Natural killer cell (primary cell): ENCODE measurements around the gene CGGBP1. TPM values are rescaled to one million over a fixed set of nuclear protein-coding genes. Genes with fewer than 3 reads are reported as not detected.
A peak's percentile ranks its signal among the peaks of the same experiment; 100 is the strongest.

Experiments
- ATAC-seq, 3 donors: fragments of 150-1000 bp in 2 of 3; fragments of 200-7000 bp in 1 of 3; cut with Tn5 transposase; 1 replicate in 1 of 3; 2 replicates in 2 of 3; pipeline ENCODE4 v1.10.0; 2021; ENCODE audit warnings: mild to moderate bottlenecking in 2 of 3, moderate library complexity in 2 of 3
- DNase-seq, 2 donors: peaks; one replicate each; pipeline versions ENCODE4 v3.0.0 to v3.0.0-alpha.2; 2013 to 2021; ENCODE audit warnings: mixed read lengths in 1 of 2
- H3K27ac ChIP-seq: one replicate; pipeline ENCODE4 v1.5.1; 2013; ENCODE audit warnings: mild to moderate bottlenecking, low read length
- H3K27me3 ChIP-seq: one replicate; pipeline ENCODE4 v1.6.1; 2013; ENCODE audit warnings: low read length; ENCODE audit not compliant: control insufficient read depth, insufficient read depth
- H3K36me3 ChIP-seq: one replicate; pipeline ENCODE4 v1.6.1; 2013; ENCODE audit warnings: low read length; ENCODE audit not compliant: control insufficient read depth, insufficient read depth
- H3K4me1 ChIP-seq: one replicate; pipeline ENCODE4 v1.6.1; 2013; ENCODE audit warnings: low read length; ENCODE audit not compliant: control insufficient read depth, insufficient read depth
- H3K4me3 ChIP-seq: one replicate; pipeline ENCODE4 v1.5.1; 2013; ENCODE audit warnings: low read length
- H3K9me3 ChIP-seq: one replicate; pipeline ENCODE4 v1.6.1; 2013; ENCODE audit warnings: low read length; ENCODE audit not compliant: control insufficient read depth, insufficient read depth
- H3K27ac Mint-ChIP-seq, 2 donors: one replicate each; pipeline ENCODE4 v1.8.0; 2022; ENCODE audit warnings: mild to moderate bottlenecking in 2 of 2, mixed read lengths in 2 of 2, moderate library complexity in 1 of 2
- H3K27me3 Mint-ChIP-seq, 2 donors: one replicate each; pipeline ENCODE4 v1.8.0; 2022; ENCODE audit warnings: low read depth in 2 of 2, mixed read lengths in 2 of 2
- H3K36me3 Mint-ChIP-seq: one replicate; pipeline ENCODE4 v1.8.0; 2022; ENCODE audit warnings: mixed read lengths
- H3K4me1 Mint-ChIP-seq, 2 donors: one replicate each; pipeline ENCODE4 v1.8.0; 2022; ENCODE audit warnings: mixed read lengths in 2 of 2
- H3K4me3 Mint-ChIP-seq: one replicate; pipeline ENCODE4 v1.8.0; 2022; ENCODE audit warnings: mild to moderate bottlenecking, moderate library complexity, mixed read lengths
- H3K9me3 Mint-ChIP-seq, 2 donors: one replicate each; pipeline ENCODE4 v1.8.0; 2022; ENCODE audit warnings: mixed read lengths in 2 of 2
- WGBS: methylation state at CpG from one replicate; pipeline ENCODE4 v1.1.7; 2013; ENCODE audit warnings: missing lambda C conversion rate; ENCODE audit not compliant: insufficient coverage; 5-methylcytosine and 5-hydroxymethylcytosine counted together
- intact Hi-C: fragments of 100-400 bp; cut with micrococcal nuclease; formaldehyde crosslinking; loops from one replicate; pipeline ENCODE4 v1.14.2; 2022
- total RNA-seq, 4 donors: library from RNA; stranded (reverse); fragments of 120-200 nt in 1 of 4; gene quantifications; one replicate each; pipeline versions ENCODE4 v1.2.3 to v1.2.4, GENCODE V29; 2013 to 2022
- TF ChIP-seq, protein P1 (sequence below): fragments of 200-600 bp; IDR thresholded peaks from one replicate; pipeline ENCODE4 v1.8.0; 2022; ENCODE audit warnings: antibody characterized with exemption

Gene CGGBP1, protein sequence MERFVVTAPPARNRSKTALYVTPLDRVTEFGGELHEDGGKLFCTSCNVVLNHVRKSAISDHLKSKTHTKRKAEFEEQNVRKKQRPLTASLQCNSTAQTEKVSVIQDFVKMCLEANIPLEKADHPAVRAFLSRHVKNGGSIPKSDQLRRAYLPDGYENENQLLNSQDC
- total RNA-seq, result 100 to 1,000 TPM in 2 of 3 donors, 10 to 100 TPM in 1; 99.8 to 103 (median 101) TPM
- 99.7 TPM for total RNA-seq (2013)

DNA sequence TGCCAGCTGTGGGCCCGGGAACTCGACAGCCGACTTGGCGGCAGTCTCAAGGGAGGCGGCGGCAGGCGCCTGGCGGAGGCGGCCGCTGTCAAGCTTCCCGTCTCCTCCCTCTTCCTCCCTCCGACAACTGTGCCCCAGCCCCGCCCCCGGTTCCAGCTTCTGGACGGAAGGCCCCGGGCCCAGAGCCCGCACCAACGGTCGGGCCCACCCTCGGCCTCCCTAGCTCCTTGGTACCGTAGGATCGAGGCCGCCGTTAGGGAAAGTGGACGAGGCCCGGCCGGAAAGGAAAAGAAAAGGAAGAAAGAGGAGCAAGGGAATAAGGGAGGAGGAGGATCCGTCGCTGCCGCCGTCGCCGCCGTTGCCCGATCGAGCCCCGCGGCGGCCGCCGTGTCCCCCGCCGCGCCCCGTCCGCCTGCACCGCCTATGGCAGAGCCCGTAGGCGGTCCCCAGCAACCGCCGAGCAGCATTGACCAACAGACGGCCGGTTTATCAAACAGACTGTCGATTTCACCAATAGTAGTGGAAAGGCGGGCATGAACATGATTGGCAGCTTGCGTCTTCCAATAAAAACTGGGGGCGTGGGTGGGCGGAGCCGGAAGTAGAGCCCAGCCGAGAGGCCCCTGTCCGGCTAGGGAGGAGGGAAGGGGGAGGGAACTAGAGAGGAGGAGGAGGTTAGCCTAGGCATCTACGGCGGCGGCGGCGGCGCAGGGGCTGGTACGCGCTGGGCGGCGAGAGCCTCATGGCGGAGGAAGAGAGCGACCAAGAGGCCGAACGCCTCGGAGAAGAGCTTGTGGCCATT is at the start of gene CGGBP1, which contains the start of gene ZNF654:
TSS of gene CGGBP1 (minus strand) at position 425 of the 799 bp plus-strand sequence. CDS start 3,029 bp downstream, outside the sequence.
TSS of gene ZNF654 (plus strand) at position 675 of the 799 bp plus-strand sequence. CDS start at position 740, 65 bp downstream.
- peak within 1 kb of the TSS; percentile 99 for H3K4me3 Mint-ChIP-seq
- peaks cover 25% of the 10 kb centered on the region for H3K36me3 ChIP-seq
- H3K27me3 Mint-ChIP-seq, result no peaks in the 10 kb centered on the region
- peaks cover 8% of the 10 kb centered on the region for H3K4me1 ChIP-seq
- peaks cover 19% of the 10 kb centered on the region for H3K36me3 Mint-ChIP-seq
- H3K9me3 ChIP-seq, result no peaks in the 10 kb centered on the region
- peak within 1 kb of the TSS; percentile 98 for H3K4me3 ChIP-seq
- ATAC-seq (peak; percentile 87 to 96 (median 89)), DNase-seq (peak; percentile 98 to 99)
- WGBS, result under 1% methylated on average over 76 of the region's 76 CpGs
- TF ChIP-seq, protein P1, sequence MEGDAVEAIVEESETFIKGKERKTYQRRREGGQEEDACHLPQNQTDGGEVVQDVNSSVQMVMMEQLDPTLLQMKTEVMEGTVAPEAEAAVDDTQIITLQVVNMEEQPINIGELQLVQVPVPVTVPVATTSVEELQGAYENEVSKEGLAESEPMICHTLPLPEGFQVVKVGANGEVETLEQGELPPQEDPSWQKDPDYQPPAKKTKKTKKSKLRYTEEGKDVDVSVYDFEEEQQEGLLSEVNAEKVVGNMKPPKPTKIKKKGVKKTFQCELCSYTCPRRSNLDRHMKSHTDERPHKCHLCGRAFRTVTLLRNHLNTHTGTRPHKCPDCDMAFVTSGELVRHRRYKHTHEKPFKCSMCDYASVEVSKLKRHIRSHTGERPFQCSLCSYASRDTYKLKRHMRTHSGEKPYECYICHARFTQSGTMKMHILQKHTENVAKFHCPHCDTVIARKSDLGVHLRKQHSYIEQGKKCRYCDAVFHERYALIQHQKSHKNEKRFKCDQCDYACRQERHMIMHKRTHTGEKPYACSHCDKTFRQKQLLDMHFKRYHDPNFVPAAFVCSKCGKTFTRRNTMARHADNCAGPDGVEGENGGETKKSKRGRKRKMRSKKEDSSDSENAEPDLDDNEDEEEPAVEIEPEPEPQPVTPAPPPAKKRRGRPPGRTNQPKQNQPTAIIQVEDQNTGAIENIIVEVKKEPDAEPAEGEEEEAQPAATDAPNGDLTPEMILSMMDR, result no peak
- peak within 1 kb of the TSS; percentile 98 for H3K27ac ChIP-seq
- no peaks in the 10 kb centered on the region for H3K27me3 ChIP-seq
- H3K9me3 Mint-ChIP-seq, result no peaks in the 10 kb centered on the region
- H3K27ac Mint-ChIP-seq, result peak within 1 kb of the TSS; percentile 90 to 97
- intact Hi-C loops, result loop anchor here (1.0 to 5.0 kb wide), 4 partner anchors 28 to 832 kb away; partner anchors contain the start of genes C3orf38 and CHMP2B
- H3K4me1 Mint-ChIP-seq, result peaks cover 54 to 57% of the 10 kb centered on the region in 2 donors

DNA sequence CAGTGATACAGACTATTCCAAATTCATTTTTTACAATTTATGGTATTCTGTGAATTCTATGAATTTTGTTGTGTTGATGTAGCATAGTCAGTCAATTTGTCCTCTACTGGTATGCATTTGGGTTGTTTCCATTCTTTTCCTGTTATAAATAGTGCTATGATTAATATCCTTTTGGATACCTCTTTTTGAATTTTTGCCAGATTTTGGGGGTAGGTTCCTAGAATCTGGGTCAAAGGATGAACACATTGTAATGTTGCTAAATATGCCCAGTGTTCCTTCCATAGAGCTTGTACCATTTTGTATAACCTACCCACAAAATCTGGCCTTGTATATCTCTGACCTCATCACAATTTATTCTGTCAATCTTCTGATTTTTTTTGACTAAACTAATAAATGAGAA is 46.5 kb upstream of the CGGBP1 start:
- H3K4me1 Mint-ChIP-seq, result peaks cover 23 to 43% of the 10 kb centered on the region in 2 donors
- no peak for ATAC-seq
- H3K36me3 Mint-ChIP-seq, result peaks cover 6% of the 10 kb centered on the region
- Histone ChIP-seq H3K27ac (no peak overlapping the region), H3K4me3 (no peak overlapping the region), H3K27me3 (no peaks in the 10 kb centered on the region), H3K9me3 (no peaks in the 10 kb centered on the region), H3K4me1 (no peaks in the 10 kb centered on the region), H3K36me3 (no peaks in the 10 kb centered on the region)
- intact Hi-C loops, result no loop called here
- H3K4me3 Mint-ChIP-seq, result no peak overlapping the region
- TF ChIP-seq, protein P1, result no peak
- no peak overlapping the region for H3K27ac Mint-ChIP-seq
- no peaks in the 10 kb centered on the region for H3K9me3 Mint-ChIP-seq
- no peak for DNase-seq
- H3K27me3 Mint-ChIP-seq, result no peaks in the 10 kb centered on the region

DNA sequence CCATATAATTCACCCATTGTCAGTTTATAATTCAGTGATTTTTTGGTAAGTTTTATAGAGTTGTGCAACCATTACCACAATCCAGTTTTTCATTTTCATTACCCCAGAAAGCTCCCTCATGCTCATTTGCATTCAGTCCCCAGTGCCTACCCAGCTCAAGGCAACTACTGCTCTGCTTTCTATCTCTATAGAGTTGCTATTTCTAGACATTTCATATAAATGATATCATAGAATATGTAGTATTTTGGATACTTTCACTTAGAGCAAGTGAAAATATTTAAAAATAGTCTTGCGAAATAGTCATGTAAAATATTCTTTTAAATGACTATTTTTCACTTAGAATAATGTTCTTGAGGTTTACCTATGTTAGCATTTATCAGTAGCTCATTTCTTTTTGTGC is 42.3 kb upstream of the CGGBP1 start:
- no peaks in the 10 kb centered on the region for H3K36me3 ChIP-seq

More for the DNA sequence above, 42.3 kb upstream of the CGGBP1 start:
- no peak overlapping the region for H3K4me3 ChIP-seq
- peaks cover 29 to 46% of the 10 kb centered on the region in 2 donors for H3K4me1 Mint-ChIP-seq
- H3K27ac Mint-ChIP-seq, result no peak overlapping the region
- H3K9me3 ChIP-seq, result no peaks in the 10 kb centered on the region
- H3K9me3 Mint-ChIP-seq, result no peaks in the 10 kb centered on the region
- no peak for DNase-seq
- no peaks in the 10 kb centered on the region for H3K27me3 Mint-ChIP-seq
- H3K27ac ChIP-seq, result no peak overlapping the region
- TF ChIP-seq, protein P1, result no peak
- ATAC-seq, result no peak
- H3K4me3 Mint-ChIP-seq, result no peak overlapping the region
- peaks cover 18% of the 10 kb centered on the region for H3K36me3 Mint-ChIP-seq
- no peaks in the 10 kb centered on the region for H3K4me1 ChIP-seq
- intact Hi-C loops, result no loop called here
- WGBS, result no CpG with 5 or more reads among the region's 1 CpG
- H3K27me3 ChIP-seq, result no peaks in the 10 kb centered on the region
